ENCODE results near the gene BICDL2.

GRCh38 chr16:2979669-2980226, 57.0 kb downstream of the BICDL2 start:
- TF ChIP-seq POLR2A (IDR thresholded peaks at IDR 0.05; ENCODE audit: low read length) (no peak), GATA1 (IDR thresholded peaks at IDR 0.05; ENCODE audit: low read depth, low read length) (no peak)
